Gastrocnemius medialis (tissue), 4 donors: ENCODE measurements around the gene DCHS1. TPM values are rescaled to one million over a fixed set of nuclear protein-coding genes. Genes with fewer than 3 reads are reported as not detected.

Experiments used
- ATAC-seq, 2 donors: fragments of 150-250 bp; one replicate each; pipeline ENCODE4 v1.9.1; 2016
- DNase-seq, 2 donors: peaks; one replicate each; pipeline ENCODE4 v3.0.0-alpha.2; 2019
- H3K27ac ChIP-seq, 4 donors: fragments of 200-600 bp; sonication (generic); 1 replicate in 1 of 4; 2 replicates in 3 of 4; pipeline ENCODE4 v1.5.1; 2016 to 2018; ENCODE audit warnings: mild to moderate bottlenecking in 2 of 4, moderate library complexity in 1 of 4
- H3K27me3 ChIP-seq, 3 donors: fragments of 200-600 bp; sonication (generic) in 2 of 3; 1 replicate in 1 of 3; 2 replicates in 2 of 3; pipeline versions ENCODE4 v1.5.1 to v1.6.0; 2016 to 2019; ENCODE audit warnings: mild to moderate bottlenecking in 1 of 3, moderate library complexity in 1 of 3
- H3K36me3 ChIP-seq, 2 donors: fragments of 200-600 bp; sonication (generic) in 1 of 2; one replicate each; pipeline ENCODE4 v1.5.1; 2017 to 2018
- H3K4me1 ChIP-seq, 2 donors: fragments of 200-600 bp; sonication (generic) in 1 of 2; one replicate each; pipeline ENCODE4 v1.5.1; 2016 to 2017; ENCODE audit warnings: mild to moderate bottlenecking in 2 of 2
- H3K4me3 ChIP-seq, 4 donors: fragments of 200-600 bp; sonication (generic) in 3 of 4; 1 replicate in 1 of 4; 2 replicates in 3 of 4; pipeline ENCODE4 v1.5.1; 2016 to 2019; ENCODE audit warnings: mild to moderate bottlenecking in 2 of 4
- H3K9me3 ChIP-seq, 3 donors: fragments of 200-600 bp; sonication (generic) in 2 of 3; 1 replicate in 1 of 3; 2 replicates in 2 of 3; pipeline ENCODE4 v1.5.1; 2016 to 2019
- CTCF ChIP-seq, 5 experiments: fragments of 450-650 bp in 3 of 5; fragments of 200-600 bp in 2 of 5; sonication (generic) in 2 of 5; IDR thresholded peaks in 4 of 5; conservative IDR thresholded peaks in 1 of 5; 1 replicate in 4 of 5; 2 replicates in 1 of 5; pipeline ENCODE4 v1.5.1; 2016 to 2019; ENCODE audit warnings: antibody characterized with exemption in 5 of 5, mild to moderate bottlenecking in 3 of 5, moderate library complexity in 3 of 5
- POLR2A ChIP-seq, 2 donors: fragments of 450-650 bp; IDR thresholded peaks; one replicate each; pipeline ENCODE4 v1.6.1; 2017; ENCODE audit warnings: antibody characterized with exemption in 2 of 2, mild to moderate bottlenecking in 2 of 2, moderate library complexity in 2 of 2
- in situ Hi-C, 4 donors: fragments of 200-750 bp; cut with MboI; loops; one replicate each; pipeline versions ENCODE4 v1.15.0 to v1.8.0; 2017; ENCODE audit warnings: low sequenced_read_pairs in 4 of 4
- intact Hi-C: fragments of 100-400 bp; cut with DNase I; formaldehyde crosslinking; loops from one replicate; pipeline ENCODE4 v1.15.1; 2023; ENCODE audit warnings: low total_unique reads
- total RNA-seq, 4 donors: library from RNA; depleted of rRNA; stranded (reverse); fragments of >200 nt; gene quantifications; one replicate each; pipeline versions ENCODE4 v1.1.0 to v1.2.3, GENCODE V29; 2016

DCHS1 gene
- total RNA-seq, 4 donors from 2014 or later: 1.5 to 3.8 (median 2.8) TPM

GRCh38 chr11:6634534-6634933, 21.1 kb downstream of the DCHS1 start:
- Histone ChIP-seq H3K27ac (peak overlapping the region in 3 of 4 donors; percentile 39 to 52 (median 47)), H3K4me1 (peaks cover 14 to 44% of the 10 kb centered on the region in 2 donors), H3K27me3 (no peaks in the 10 kb centered on the region), H3K4me3 (no peak overlapping the region), H3K9me3 (no peaks in the 10 kb centered on the region), H3K36me3 (no peaks in the 10 kb centered on the region)
- DNase-seq (no peak), ATAC-seq (no peak)
- TF ChIP-seq CTCF (IDR thresholded peaks at IDR 0.05 in 4 of 5, conservative IDR thresholded peaks at IDR 0.05 in 1 of 5) (no peak), POLR2A (IDR thresholded peaks at IDR 0.05) (no peak)
- in situ Hi-C loops (no loop called here), intact Hi-C loops (no loop called here)

- H3K27ac ChIP-seq: no peak overlapping the region
- no peaks in the 10 kb centered on the region for H3K9me3 ChIP-seq
- H3K4me1 ChIP-seq: peaks cover 12 to 37% of the 10 kb centered on the region in 2 donors
- in situ Hi-C loops (no loop called here), intact Hi-C loops (no loop called here)
- no peak for TF ChIP-seq POLR2A (IDR thresholded peaks at IDR 0.05)
- TF ChIP-seq CTCF (IDR thresholded peaks at IDR 0.05 in 4 of 5, conservative IDR thresholded peaks at IDR 0.05 in 1 of 5): no peak
- no peaks in the 10 kb centered on the region for H3K36me3 ChIP-seq
- H3K27me3 ChIP-seq: no peaks in the 10 kb centered on the region
- DNase-seq: no peak
- H3K4me3 ChIP-seq: no peak overlapping the region
- no peak for ATAC-seq
These were observed 21.9 kb downstream of the DCHS1 start for GRCh38 chr11:6633422-6634408.

GRCh38 chr11:6632116-6633073, 23.2 kb downstream of the DCHS1 start:
- DNase-seq: no peak
- in situ Hi-C loops (no loop called here), intact Hi-C loops (no loop called here)
- H3K4me3 ChIP-seq: no peak overlapping the region
- no peak for ATAC-seq
- no peaks in the 10 kb centered on the region for H3K27me3 ChIP-seq
- no peak overlapping the region for H3K27ac ChIP-seq
- H3K4me1 ChIP-seq: peaks cover 7 to 23% of the 10 kb centered on the region in 2 donors
- H3K9me3 ChIP-seq: no peaks in the 10 kb centered on the region
- TF ChIP-seq CTCF (IDR thresholded peaks at IDR 0.05 in 4 of 5, conservative IDR thresholded peaks at IDR 0.05 in 1 of 5) (no peak), POLR2A (IDR thresholded peaks at IDR 0.05) (no peak)
- H3K36me3 ChIP-seq: no peaks in the 10 kb centered on the region

- Histone ChIP-seq H3K4me1 (peaks cover 7 to 15% of the 10 kb centered on the region in 2 donors), H3K9me3 (no peaks in the 10 kb centered on the region), H3K4me3 (no peak overlapping the region), H3K36me3 (no peaks in the 10 kb centered on the region), H3K27ac (no peak overlapping the region), H3K27me3 (no peaks in the 10 kb centered on the region)
- intact Hi-C loops: no loop called here
- TF ChIP-seq POLR2A (IDR thresholded peaks at IDR 0.05) (no peak), CTCF (IDR thresholded peaks at IDR 0.05 in 4 of 5, conservative IDR thresholded peaks at IDR 0.05 in 1 of 5) (no peak)
- in situ Hi-C loops: no loop called here
- DNase-seq (no peak), ATAC-seq (no peak)
These were observed 24.2 kb downstream of the DCHS1 start for GRCh38 chr11:6631361-6631890.
